ENCODE results near the gene SHISA9.

DNA sequence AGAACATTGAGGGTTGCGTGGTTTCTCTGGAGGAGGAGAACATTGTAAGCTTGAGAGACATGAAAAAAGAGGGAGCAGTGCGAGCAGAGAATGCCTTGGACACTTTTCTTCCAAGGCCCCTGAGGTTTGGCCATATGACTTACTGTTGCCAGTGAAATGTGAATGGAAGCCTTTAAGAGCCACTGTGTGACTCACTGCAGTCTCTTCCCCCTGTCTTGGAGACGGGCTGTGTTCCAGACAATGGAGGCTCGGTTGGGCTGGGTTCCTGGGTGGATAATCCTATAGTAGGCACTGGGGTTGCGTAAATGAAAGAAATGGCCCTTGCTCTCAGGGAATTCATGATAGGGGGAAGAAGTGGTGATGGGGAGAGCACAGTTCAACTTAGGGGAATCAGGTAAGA is 75.5 kb downstream of the SHISA9 start:
- TF ChIP-seq, protein P1, sequence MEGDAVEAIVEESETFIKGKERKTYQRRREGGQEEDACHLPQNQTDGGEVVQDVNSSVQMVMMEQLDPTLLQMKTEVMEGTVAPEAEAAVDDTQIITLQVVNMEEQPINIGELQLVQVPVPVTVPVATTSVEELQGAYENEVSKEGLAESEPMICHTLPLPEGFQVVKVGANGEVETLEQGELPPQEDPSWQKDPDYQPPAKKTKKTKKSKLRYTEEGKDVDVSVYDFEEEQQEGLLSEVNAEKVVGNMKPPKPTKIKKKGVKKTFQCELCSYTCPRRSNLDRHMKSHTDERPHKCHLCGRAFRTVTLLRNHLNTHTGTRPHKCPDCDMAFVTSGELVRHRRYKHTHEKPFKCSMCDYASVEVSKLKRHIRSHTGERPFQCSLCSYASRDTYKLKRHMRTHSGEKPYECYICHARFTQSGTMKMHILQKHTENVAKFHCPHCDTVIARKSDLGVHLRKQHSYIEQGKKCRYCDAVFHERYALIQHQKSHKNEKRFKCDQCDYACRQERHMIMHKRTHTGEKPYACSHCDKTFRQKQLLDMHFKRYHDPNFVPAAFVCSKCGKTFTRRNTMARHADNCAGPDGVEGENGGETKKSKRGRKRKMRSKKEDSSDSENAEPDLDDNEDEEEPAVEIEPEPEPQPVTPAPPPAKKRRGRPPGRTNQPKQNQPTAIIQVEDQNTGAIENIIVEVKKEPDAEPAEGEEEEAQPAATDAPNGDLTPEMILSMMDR (IDR thresholded peaks at IDR 0.05; ENCODE audit: insufficient read depth, low read length), result no peak
- no peak for TF ChIP-seq POLR2AphosphoS5 (IDR thresholded peaks at IDR 0.05; ENCODE audit: low read depth)
- TF ChIP-seq, protein P2, sequence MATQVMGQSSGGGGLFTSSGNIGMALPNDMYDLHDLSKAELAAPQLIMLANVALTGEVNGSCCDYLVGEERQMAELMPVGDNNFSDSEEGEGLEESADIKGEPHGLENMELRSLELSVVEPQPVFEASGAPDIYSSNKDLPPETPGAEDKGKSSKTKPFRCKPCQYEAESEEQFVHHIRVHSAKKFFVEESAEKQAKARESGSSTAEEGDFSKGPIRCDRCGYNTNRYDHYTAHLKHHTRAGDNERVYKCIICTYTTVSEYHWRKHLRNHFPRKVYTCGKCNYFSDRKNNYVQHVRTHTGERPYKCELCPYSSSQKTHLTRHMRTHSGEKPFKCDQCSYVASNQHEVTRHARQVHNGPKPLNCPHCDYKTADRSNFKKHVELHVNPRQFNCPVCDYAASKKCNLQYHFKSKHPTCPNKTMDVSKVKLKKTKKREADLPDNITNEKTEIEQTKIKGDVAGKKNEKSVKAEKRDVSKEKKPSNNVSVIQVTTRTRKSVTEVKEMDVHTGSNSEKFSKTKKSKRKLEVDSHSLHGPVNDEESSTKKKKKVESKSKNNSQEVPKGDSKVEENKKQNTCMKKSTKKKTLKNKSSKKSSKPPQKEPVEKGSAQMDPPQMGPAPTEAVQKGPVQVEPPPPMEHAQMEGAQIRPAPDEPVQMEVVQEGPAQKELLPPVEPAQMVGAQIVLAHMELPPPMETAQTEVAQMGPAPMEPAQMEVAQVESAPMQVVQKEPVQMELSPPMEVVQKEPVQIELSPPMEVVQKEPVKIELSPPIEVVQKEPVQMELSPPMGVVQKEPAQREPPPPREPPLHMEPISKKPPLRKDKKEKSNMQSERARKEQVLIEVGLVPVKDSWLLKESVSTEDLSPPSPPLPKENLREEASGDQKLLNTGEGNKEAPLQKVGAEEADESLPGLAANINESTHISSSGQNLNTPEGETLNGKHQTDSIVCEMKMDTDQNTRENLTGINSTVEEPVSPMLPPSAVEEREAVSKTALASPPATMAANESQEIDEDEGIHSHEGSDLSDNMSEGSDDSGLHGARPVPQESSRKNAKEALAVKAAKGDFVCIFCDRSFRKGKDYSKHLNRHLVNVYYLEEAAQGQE (IDR thresholded peaks at IDR 0.05; ENCODE audit: insufficient replicate concordance, low read depth), result no peak

All from HL-60 (cell line).